Hepatocyte (in vitro differentiated cells): ENCODE measurements around the gene ZNF438.

ENCODE experiments used
- CTCF ChIP-seq: fragments of 200-600 bp; sonication (generic); IDR thresholded peaks from 2 replicates; pipeline ENCODE4 v1.5.1; 2016; ENCODE audit warnings: antibody characterized with exemption, mild to moderate bottlenecking; ENCODE audit not compliant: poor library complexity
- EZH2 ChIP-seq: fragments of 200-600 bp; sonication (generic); IDR thresholded peaks from 2 replicates; pipeline ENCODE4 v1.6.1; 2016; ENCODE audit warnings: antibody characterized with exemption, mild to moderate bottlenecking, borderline replicate concordance
- EZH2phosphoT487 ChIP-seq: fragments of 200-600 bp; sonication (generic); IDR thresholded peaks from one replicate; pipeline ENCODE4 v1.6.1; 2018; ENCODE audit warnings: antibody characterized with exemption, mild to moderate bottlenecking, low read depth, moderate library complexity; ENCODE audit not compliant: unreplicated experiment, severe bottlenecking

DNA sequence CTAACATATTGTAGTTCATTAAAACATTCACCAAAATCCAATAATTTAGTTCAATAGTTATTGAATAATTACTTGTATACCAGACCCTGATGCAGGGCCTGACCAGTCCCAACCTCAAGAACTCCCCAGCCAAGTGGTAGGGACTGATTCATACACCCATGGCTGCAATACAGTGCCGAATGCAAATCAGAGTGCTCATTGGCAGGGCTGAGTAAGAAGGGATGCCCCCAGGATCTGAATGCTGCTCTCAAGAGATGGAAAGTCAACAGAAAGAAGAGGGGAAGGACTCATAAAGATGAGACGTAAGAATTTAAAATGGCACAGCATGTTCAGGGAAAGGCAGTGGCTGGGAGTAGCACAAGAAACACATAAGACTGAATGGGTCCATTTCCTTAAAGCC lies 29.9 kb downstream of the ZNF438 start:
- TF ChIP-seq CTCF (no peak), EZH2phosphoT487 (no peak), EZH2 (no peak)
